KMS-11 (cell line): Measurements from ENCODE around the gene ETNPPL.

Experiments
- H2AFZ ChIP-seq: fragments of 200-600 bp; sonication (generic); 2 replicates; pipeline ENCODE4 v1.6.1; 2016; ENCODE audit warnings: antibody characterized with exemption, mixed run types, low read depth
- H3K27ac ChIP-seq: fragments of 200-600 bp; sonication (generic); 2 replicates; pipeline ENCODE4 v1.6.1; 2016; ENCODE audit warnings: mild to moderate bottlenecking, mixed run types
- H3K27me3 ChIP-seq: fragments of 200-600 bp; sonication (generic); 2 replicates; pipeline ENCODE4 v1.6.1; 2017; ENCODE audit warnings: mild to moderate bottlenecking, low read depth, mixed run types, moderate library complexity; ENCODE audit not compliant: insufficient read depth
- H3K36me3 ChIP-seq: fragments of 200-600 bp; sonication (generic); 2 replicates; pipeline ENCODE4 v1.6.1; 2017; ENCODE audit warnings: mild to moderate bottlenecking, mixed run types; ENCODE audit not compliant: insufficient read depth
- H3K4me1 ChIP-seq: fragments of 200-600 bp; sonication (generic); 2 replicates; pipeline ENCODE4 v1.6.1; 2016; ENCODE audit warnings: mild to moderate bottlenecking, low read depth, mixed run types; ENCODE audit not compliant: poor library complexity, severe bottlenecking
- H3K4me2 ChIP-seq: fragments of 200-600 bp; sonication (generic); 2 replicates; pipeline ENCODE4 v1.7.0; 2016; ENCODE audit warnings: mild to moderate bottlenecking, mixed run types
- H3K4me3 ChIP-seq: fragments of 200-600 bp; sonication (generic); IDR thresholded peaks from 2 replicates; pipeline ENCODE4 v1.6.1; 2017; ENCODE audit warnings: low read depth, low read length, mixed read lengths; ENCODE audit not compliant: insufficient read depth
- H3K79me2 ChIP-seq: fragments of 200-600 bp; sonication (generic); 2 replicates; pipeline ENCODE4 v1.6.1; 2016; ENCODE audit warnings: low read depth, mixed run types; ENCODE audit not compliant: insufficient read depth
- H3K9ac ChIP-seq: fragments of 200-600 bp; sonication (generic); 2 replicates; pipeline ENCODE4 v1.6.1; 2016; ENCODE audit warnings: mild to moderate bottlenecking, mixed run types
- H4K20me1 ChIP-seq: fragments of 200-600 bp; sonication (generic); 2 replicates; pipeline ENCODE4 v1.6.1; 2016; ENCODE audit warnings: mild to moderate bottlenecking, mixed run types; ENCODE audit not compliant: insufficient read depth
- TF ChIP-seq, protein P1 (sequence below): fragments of 200-600 bp; sonication (generic); conservative IDR thresholded peaks from 2 replicates; pipeline ENCODE4 v1.6.1; 2017; ENCODE audit warnings: low read depth, mild to moderate bottlenecking, antibody characterized with exemption, low read length, moderate library complexity, mixed read lengths

The ETNPPL gene

DNA sequence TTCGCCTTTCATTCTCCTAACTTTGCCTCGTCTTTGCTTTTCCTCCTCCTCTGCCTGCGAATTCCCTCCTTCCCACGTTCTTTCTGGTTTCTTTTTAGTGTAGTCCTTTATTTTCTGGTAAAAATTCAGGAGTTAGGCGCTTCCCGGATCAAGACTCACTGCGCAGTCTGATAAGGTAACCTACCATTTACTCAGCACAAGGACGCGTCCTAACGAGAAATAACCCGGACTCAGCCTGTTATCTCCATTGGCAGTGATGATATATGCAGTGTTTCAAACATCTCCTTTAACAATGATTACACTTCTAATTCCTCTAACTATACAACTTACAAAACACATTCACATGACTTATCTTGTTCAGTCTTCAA, 357 bp upstream of the ETNPPL start:
- peak overlapping the region; percentile 55; the same call in 1 of the 2 replicates for H3K9ac ChIP-seq
- peaks cover 8% of the 10 kb centered on the region for H3K4me1 ChIP-seq
- H3K27ac ChIP-seq = no peak overlapping the region
- H3K36me3 ChIP-seq = no peaks in the 10 kb centered on the region
- H3K27me3 ChIP-seq = no peaks in the 10 kb centered on the region; the same call in 1 of the 2 replicates
- H2AFZ ChIP-seq = peak overlapping the region; percentile 96
- peak overlapping the region; percentile 48 for H3K4me3 ChIP-seq
- no peaks in the 10 kb centered on the region for H3K79me2 ChIP-seq
- peak overlapping the region; percentile 76 for H3K4me2 ChIP-seq
- H4K20me1 ChIP-seq = no peaks in the 10 kb centered on the region
- TF ChIP-seq, protein P1, sequence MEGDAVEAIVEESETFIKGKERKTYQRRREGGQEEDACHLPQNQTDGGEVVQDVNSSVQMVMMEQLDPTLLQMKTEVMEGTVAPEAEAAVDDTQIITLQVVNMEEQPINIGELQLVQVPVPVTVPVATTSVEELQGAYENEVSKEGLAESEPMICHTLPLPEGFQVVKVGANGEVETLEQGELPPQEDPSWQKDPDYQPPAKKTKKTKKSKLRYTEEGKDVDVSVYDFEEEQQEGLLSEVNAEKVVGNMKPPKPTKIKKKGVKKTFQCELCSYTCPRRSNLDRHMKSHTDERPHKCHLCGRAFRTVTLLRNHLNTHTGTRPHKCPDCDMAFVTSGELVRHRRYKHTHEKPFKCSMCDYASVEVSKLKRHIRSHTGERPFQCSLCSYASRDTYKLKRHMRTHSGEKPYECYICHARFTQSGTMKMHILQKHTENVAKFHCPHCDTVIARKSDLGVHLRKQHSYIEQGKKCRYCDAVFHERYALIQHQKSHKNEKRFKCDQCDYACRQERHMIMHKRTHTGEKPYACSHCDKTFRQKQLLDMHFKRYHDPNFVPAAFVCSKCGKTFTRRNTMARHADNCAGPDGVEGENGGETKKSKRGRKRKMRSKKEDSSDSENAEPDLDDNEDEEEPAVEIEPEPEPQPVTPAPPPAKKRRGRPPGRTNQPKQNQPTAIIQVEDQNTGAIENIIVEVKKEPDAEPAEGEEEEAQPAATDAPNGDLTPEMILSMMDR = no peak

GRCh38 chr4:108758498-108758897, 4.4 kb downstream of the ETNPPL start:
- Histone ChIP-seq H2AFZ (no peak overlapping the region), H3K4me1 (peaks cover 8% of the 10 kb centered on the region), H4K20me1 (no peaks in the 10 kb centered on the region), H3K27ac (no peak overlapping the region), H3K36me3 (no peaks in the 10 kb centered on the region), H3K4me2 (no peak overlapping the region), H3K4me3 (no peak overlapping the region), H3K27me3 (no peaks in the 10 kb centered on the region; the same call in 1 of the 2 replicates), H3K79me2 (no peaks in the 10 kb centered on the region), H3K9ac (no peak overlapping the region)
- TF ChIP-seq, protein P1 = no peak

DNA sequence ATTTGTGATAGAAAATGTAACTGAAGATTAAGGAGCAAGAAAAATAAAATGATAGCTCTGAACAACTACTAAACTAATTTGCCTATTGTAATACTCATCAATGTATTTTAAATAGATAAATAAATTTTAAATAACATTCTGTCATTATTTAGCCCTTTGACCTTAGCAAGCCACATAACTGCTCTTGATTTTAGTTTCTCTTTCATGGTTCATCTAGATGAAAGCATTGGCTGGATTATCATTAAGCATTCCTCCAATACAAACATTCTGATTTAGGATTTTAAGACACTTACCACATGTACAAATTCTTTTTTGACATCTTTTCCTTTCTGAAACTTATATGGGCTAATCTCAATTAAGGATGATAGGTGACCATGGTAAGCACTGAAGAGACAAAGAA, 8.5 kb downstream of the ETNPPL start:
- Histone ChIP-seq H3K36me3 (no peaks in the 10 kb centered on the region), H4K20me1 (no peaks in the 10 kb centered on the region), H3K27me3 (no peaks in the 10 kb centered on the region), H3K4me1 (peaks cover 15% of the 10 kb centered on the region), H3K27ac (no peak overlapping the region), H2AFZ (no peak overlapping the region), H3K4me3 (no peak overlapping the region), H3K79me2 (no peaks in the 10 kb centered on the region), H3K9ac (no peak overlapping the region), H3K4me2 (no peak overlapping the region)
- TF ChIP-seq, protein P1 = no peak

DNA sequence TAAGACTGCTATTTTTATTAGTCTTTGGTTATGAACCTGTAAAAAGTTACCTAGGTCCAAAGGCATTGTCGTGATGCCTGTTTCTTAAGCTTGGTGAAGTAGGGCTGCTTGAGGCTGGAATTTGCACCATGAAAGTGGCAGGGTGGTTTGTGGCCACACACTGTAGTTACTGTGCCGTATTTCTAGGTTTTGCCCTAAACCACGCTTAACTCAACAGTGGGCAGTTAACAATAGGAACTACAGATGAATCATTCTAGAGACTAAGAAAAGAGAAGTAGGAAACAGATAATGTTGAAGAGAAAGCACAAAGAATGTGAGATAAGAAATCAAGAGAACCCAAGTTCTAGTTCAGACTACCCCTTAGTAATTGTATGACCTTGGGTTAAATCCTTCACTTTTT, 11.5 kb downstream of the ETNPPL start:
- Histone ChIP-seq H3K4me1 (peaks cover 15% of the 10 kb centered on the region), H4K20me1 (no peaks in the 10 kb centered on the region), H3K27me3 (no peaks in the 10 kb centered on the region), H3K4me2 (peak overlapping the region; percentile 3; the same call in 1 of the 2 replicates), H3K9ac (no peak overlapping the region), H2AFZ (no peak overlapping the region), H3K4me3 (no peak overlapping the region), H3K27ac (no peak overlapping the region), H3K79me2 (no peaks in the 10 kb centered on the region), H3K36me3 (no peaks in the 10 kb centered on the region)
- TF ChIP-seq, protein P1 = no peak
